Measurements from ENCODE around the gene CHPF2. TPM values are rescaled to one million over a fixed set of nuclear protein-coding genes. Genes with fewer than 3 reads are reported as not detected.

Gene CHPF2, protein sequence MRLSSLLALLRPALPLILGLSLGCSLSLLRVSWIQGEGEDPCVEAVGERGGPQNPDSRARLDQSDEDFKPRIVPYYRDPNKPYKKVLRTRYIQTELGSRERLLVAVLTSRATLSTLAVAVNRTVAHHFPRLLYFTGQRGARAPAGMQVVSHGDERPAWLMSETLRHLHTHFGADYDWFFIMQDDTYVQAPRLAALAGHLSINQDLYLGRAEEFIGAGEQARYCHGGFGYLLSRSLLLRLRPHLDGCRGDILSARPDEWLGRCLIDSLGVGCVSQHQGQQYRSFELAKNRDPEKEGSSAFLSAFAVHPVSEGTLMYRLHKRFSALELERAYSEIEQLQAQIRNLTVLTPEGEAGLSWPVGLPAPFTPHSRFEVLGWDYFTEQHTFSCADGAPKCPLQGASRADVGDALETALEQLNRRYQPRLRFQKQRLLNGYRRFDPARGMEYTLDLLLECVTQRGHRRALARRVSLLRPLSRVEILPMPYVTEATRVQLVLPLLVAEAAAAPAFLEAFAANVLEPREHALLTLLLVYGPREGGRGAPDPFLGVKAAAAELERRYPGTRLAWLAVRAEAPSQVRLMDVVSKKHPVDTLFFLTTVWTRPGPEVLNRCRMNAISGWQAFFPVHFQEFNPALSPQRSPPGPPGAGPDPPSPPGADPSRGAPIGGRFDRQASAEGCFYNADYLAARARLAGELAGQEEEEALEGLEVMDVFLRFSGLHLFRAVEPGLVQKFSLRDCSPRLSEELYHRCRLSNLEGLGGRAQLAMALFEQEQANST
- 22.3 and 31.1 TPM in 2 replicates for total RNA-seq (2014; rRNA removed; shearing (Covaris generic))

- in situ Hi-C loops (cut with HindIII; ENCODE audit: low sequenced_read_pairs) = no loop called here
- DNase-seq (ENCODE audit: low spot score) = peak; percentile 91
These were observed at the start of gene CHPF2 for GRCh38 chr7:151232091-151232916. CHPF2 (plus strand) TSS chr7:151232483; CDS start chr7:151234012, 1,529 bp downstream.

GRCh38 chr7:151185762-151186639, 46.3 kb upstream of the CHPF2 start:
- DNase-seq (ENCODE audit: low spot score) = no peak
- in situ Hi-C loops (cut with HindIII; ENCODE audit: low sequenced_read_pairs) = no loop called here

GRCh38 chr7:151186640-151187408, 45.5 kb upstream of the CHPF2 start, which contains the start of gene ASB10:
ASB10 (minus strand) TSS chr7:151187250; CDS start chr7:151187130, 120 bp downstream.
- in situ Hi-C loops (cut with HindIII; ENCODE audit: low sequenced_read_pairs) = no loop called here
- no peak for DNase-seq (ENCODE audit: low spot score)

DNA sequence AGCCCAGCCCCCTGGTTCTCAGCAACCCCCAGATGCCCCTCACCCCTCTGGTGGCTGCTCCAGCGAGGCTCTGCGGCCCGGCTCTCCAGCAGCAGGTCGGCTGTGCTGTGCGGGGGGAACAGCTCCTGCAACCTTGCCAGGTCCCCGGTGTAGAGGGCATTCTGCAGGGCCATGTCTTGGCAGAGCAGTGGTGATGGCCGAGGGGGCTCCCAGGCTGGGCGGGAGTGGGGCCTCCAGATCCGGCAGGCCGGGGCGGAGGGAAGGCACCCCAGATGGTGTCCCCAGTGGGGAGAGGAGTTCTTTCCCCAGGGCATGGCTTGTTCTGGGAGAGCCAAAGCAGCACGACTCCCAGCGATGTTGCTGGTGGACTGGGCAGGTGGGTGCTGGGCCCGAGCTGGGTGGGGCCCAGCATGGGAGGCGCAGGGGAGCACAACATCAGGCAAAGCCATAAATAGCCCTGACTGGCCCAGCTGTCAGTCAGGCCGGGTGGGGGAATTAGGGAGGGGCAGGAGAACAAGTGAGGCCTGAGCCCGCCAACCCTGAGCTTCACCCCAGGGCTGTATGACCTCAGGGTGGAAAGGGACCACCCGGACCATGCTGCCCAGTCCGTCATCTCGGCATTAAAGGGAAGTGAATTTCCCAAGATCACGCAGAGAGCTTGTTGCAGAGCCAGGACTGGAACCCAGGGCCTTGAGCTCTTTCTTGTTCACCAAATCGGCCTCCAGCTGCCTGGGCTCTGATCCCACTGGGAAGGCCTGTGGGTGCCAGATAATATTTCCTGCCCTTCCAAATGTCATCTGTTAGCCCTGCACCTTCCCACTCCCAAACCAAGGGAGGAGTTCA, 44.7 kb upstream of the CHPF2 start:
- in situ Hi-C loops (cut with HindIII; ENCODE audit: low sequenced_read_pairs) = no loop called here
- DNase-seq (ENCODE audit: low spot score) = no peak

GRCh38 chr7:151188252-151188542, 44.1 kb upstream of the CHPF2 start:
- no peak for DNase-seq (ENCODE audit: low spot score)
- in situ Hi-C loops (cut with HindIII; ENCODE audit: low sequenced_read_pairs) = no loop called here

DNA sequence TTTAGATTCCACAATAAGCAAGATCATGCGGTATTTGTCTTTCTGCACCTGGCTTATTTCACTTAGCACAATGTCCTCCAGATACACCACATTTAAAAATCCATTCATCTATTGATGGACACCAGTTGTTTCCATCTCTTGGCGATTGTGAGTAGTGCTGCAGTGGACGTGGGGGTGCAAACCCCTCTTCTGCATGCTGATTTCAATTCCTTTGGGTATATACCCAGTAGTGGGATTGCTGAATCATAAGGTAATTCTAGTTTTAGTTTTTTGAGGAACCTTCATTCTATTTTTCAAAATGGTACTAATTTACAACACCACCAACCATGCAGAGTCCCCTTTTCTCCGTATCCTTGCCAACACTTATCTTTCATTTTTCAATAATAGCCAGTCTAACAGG, 43.2 kb upstream of the CHPF2 start:
- in situ Hi-C loops (cut with HindIII; ENCODE audit: low sequenced_read_pairs) = no loop called here
- no peak for DNase-seq (ENCODE audit: low spot score)

GRCh38 chr7:151191544-151191943, 40.7 kb upstream of the CHPF2 start:
- in situ Hi-C loops (cut with HindIII; ENCODE audit: low sequenced_read_pairs) = no loop called here
- DNase-seq (ENCODE audit: low spot score) = no peak

GRCh38 chr7:151192002-151192539, 40.2 kb upstream of the CHPF2 start:
- in situ Hi-C loops (cut with HindIII; ENCODE audit: low sequenced_read_pairs) = no loop called here
- no peak for DNase-seq (ENCODE audit: low spot score)

DNA sequence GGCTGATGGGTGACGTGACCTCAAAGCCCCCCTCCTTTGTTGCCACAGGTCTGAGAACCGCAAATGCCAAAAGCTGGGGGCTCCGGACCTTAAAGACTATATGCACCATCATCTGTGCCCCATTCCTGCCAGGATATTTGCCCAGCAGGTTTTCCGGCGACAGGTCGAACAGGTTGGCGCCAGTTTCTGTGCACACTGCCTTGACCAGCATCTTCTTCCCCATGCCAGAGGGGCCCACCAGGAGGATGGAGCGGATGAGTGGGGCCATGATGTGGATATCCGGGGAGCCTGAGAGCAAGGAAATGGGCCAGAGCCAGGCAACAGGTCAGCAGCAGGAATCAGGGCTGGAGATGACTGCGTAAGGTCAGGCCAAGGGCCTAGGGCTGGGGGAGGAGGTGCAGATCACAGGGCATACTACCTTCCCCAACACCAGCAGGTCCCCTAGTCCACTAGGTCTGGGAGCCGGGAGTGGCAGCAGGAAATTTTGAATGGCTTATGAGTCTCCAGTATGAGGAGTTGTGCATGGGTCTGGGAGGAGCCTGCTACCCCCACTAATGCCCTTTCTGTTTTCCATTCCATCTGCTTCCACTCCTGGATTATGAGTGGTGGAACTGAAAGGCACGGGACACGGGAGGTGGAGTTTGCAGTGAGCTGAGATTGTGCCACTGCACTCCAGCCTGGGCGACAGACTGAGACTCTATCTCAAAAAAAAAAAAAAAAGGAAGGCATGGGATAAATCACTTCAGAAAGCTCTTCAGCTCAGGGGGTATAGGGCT, 38.9 kb upstream of the CHPF2 start:
- no peak for DNase-seq (ENCODE audit: low spot score)
- in situ Hi-C loops (cut with HindIII; ENCODE audit: low sequenced_read_pairs) = no loop called here

DNA sequence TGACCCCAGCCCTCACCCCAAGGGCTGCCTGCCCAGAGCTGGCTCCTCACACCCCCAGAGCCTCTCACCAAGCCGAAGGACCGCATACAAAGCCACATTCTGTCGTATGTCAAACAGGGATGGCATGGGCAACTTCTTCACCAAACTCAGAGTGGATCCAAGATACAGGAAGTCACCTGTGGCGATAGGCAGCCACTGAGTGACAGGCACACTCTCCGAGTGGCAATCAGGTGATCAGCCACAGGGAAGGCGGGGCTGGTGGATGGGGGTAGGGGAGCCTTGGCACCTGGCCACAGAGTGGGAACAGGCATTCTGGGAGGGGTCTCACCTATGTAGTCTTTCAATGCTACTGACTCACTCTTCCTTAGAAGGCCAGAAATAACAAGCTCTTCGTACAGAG, 38.1 kb upstream of the CHPF2 start:
- no peak for DNase-seq (ENCODE audit: low spot score)
- in situ Hi-C loops (cut with HindIII; ENCODE audit: low sequenced_read_pairs) = no loop called here

DNA sequence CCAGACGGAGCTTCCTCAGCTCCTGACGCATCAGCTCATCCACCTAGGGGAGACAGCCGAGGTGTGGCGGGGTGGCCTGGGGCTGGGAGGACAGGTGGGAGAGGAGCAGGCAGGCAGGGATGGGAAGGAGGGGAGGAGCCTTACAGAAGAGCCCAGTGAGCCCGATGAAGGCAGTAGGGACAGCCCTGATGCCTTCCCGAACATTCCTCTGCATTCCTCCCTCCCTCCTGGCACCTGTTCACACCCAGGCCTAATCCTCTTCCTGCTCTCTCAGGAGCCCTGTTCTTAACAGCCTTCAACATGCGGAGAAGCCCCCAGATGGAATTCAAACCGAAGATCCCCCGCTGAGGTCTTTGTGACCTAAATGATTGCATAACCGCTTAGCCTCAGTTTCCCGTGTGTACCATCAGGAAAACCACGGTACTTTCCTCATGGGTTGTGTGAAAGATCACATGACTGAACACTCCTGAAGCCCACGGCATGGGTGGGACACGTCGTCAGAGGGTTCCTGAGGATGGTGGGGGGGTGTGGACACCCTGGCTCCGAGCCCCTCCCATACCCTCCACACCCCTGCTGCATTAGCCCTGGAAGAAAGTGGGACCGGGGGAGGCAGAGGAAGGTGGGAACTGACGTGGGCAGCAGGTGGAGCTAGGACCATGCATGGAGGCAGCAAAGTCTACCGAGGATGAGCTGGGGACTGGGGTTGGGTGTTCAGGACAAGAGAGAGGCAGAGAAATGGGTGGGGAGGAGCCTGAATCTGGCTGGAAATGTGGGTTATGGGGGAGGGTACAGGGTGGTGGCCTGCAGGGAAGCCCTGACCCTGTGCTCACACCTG, 36.5 kb upstream of the CHPF2 start:
- DNase-seq (ENCODE audit: low spot score) = no peak
- in situ Hi-C loops (cut with HindIII; ENCODE audit: low sequenced_read_pairs) = no loop called here

GRCh38 chr7:151197932-151198331, 34.4 kb upstream of the CHPF2 start:
- DNase-seq (ENCODE audit: low spot score) = no peak
- in situ Hi-C loops (cut with HindIII; ENCODE audit: low sequenced_read_pairs) = no loop called here

- in situ Hi-C loops (cut with HindIII; ENCODE audit: low sequenced_read_pairs) = no loop called here
- DNase-seq (ENCODE audit: low spot score) = no peak
These were observed 33.1 kb upstream of the CHPF2 start for GRCh38 chr7:151198945-151199848.

DNA sequence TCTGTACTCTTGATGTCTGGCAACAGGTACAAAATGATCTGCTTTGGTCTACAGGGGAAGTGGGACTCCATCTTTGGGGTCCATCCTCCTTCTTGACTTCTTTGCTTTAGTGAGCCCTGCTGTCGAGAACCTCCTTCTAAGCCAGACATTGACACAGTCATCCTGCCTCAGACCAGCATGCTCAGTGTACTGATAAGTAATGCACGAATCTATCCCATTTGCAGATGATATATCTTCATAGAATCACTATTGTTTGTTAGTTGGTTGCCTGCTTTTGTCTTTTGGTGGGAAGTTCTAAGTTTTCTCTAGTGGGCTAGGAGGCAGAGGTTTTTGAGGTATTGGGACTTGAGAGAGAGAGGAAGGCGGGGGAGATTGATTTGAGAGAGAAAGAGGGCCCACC, 30.9 kb upstream of the CHPF2 start:
- in situ Hi-C loops (cut with HindIII; ENCODE audit: low sequenced_read_pairs) = no loop called here

DNA sequence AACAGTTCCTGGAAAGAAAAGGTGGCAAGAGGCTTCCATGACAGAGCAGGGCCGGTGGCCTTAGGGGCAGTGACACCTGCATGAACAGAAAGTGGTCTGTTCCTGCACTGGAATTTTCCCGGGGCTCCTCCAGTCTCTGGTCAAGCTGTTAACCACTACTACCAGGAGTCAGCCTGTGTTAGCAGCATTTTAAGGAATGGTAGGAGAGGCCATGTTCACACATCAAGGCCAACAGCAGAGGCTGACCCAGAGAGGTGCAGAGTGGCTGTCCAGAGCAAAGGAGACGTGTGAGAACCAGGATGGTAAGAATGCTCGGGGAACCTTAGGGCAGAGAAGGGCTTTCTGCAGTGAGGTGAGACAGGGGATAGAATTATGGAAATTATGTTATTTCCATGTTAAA, 30.5 kb upstream of the CHPF2 start:
- DNase-seq (ENCODE audit: low spot score) = no peak
- in situ Hi-C loops (cut with HindIII; ENCODE audit: low sequenced_read_pairs) = no loop called here

More for the DNA sequence above, 30.9 kb upstream of the CHPF2 start:
- no peak for DNase-seq (ENCODE audit: low spot score)
